ENCODE results near the gene ELAVL3.
"Not testable (repeated sequence)": the region's sequence is repeated elsewhere in the genome, so short reads cannot be mapped to it uniquely, and the experiment has no call there.

Gene ELAVL3

GRCh38 chr19:11486661-11487503 lies 6.0 kb upstream of the ELAVL3 start:
- DNase-seq (ENCODE audit: low read depth in 2 of 2): no peak

- DNase-seq (ENCODE audit: low read depth in 2 of 2): no peak
Measured at GRCh38 chr19:11485245-11485837, 4.5 kb upstream of the ELAVL3 start.

GRCh38 chr19:11483366-11484111 lies 2.7 kb upstream of the ELAVL3 start:
- DNase-seq (ENCODE audit: low read depth in 2 of 2): no peak

GRCh38 chr19:11482384-11483050 lies 1.7 kb upstream of the ELAVL3 start:
- DNase-seq (ENCODE audit: low read depth in 2 of 2): peak; percentile 64 to 75

- peak in 1 of 2 donors; percentile 43 for DNase-seq (ENCODE audit: low read depth in 2 of 2)
Measured at GRCh38 chr19:11481534-11482383, 913 bp upstream of the ELAVL3 start.

GRCh38 chr19:11479898-11480714 lies 740 bp downstream of the ELAVL3 start:
- DNase-seq (ENCODE audit: low read depth in 2 of 2): no peak

- no peak for DNase-seq (ENCODE audit: low read depth in 2 of 2)
Measured at GRCh38 chr19:11479090-11479897, 1.6 kb downstream of the ELAVL3 start.

- no peak for DNase-seq (ENCODE audit: low read depth in 2 of 2)
Measured at GRCh38 chr19:11478167-11479089, 2.4 kb downstream of the ELAVL3 start.

- DNase-seq (ENCODE audit: low read depth in 2 of 2): no peak
Measured at GRCh38 chr19:11475861-11476260, 5.0 kb downstream of the ELAVL3 start.

GRCh38 chr19:11475343-11475742 lies 5.5 kb downstream of the ELAVL3 start:
- not testable (repeated sequence) for DNase-seq (ENCODE audit: low read depth in 2 of 2)

GRCh38 chr19:11473725-11474124 lies 7.1 kb downstream of the ELAVL3 start:
- DNase-seq (ENCODE audit: low read depth in 2 of 2): no peak

GRCh38 chr19:11468266-11468845 lies 12.5 kb downstream of the ELAVL3 start:
- DNase-seq (ENCODE audit: low read depth in 2 of 2): not testable (repeated sequence)

- no peak for DNase-seq (ENCODE audit: low read depth in 2 of 2)
Measured at GRCh38 chr19:11465600-11465999, 15.2 kb downstream of the ELAVL3 start.

- DNase-seq (ENCODE audit: low read depth in 2 of 2): no peak
Measured at GRCh38 chr19:11464333-11465265, 16.2 kb downstream of the ELAVL3 start.

GRCh38 chr19:11463391-11463790 lies 17.5 kb downstream of the ELAVL3 start:
- DNase-seq (ENCODE audit: low read depth in 2 of 2): no peak

GRCh38 chr19:11461453-11461852 lies 19.4 kb downstream of the ELAVL3 start:
- no peak for DNase-seq (ENCODE audit: low read depth in 2 of 2)

GRCh38 chr19:11460207-11460606 lies 20.6 kb downstream of the ELAVL3 start:
- DNase-seq (ENCODE audit: low read depth in 2 of 2): no peak

All from stimulated activated CD4-positive, alpha-beta T cell treated with anti-CD3 and anti-CD28 coated beads, Interleukin-1b, Interleukin-23, amount 100 ng/mL, for 1 hour (primary cell).